ENCODE measurements around the gene PTRHD1. TPM values are rescaled to one million over a fixed set of nuclear protein-coding genes. Genes with fewer than 3 reads are reported as not detected.

Gene PTRHD1
- total and polyA plus RNA-seq, 2 of the 8 experiments (the other 6 are each of a cell fraction or from before 2014, with no cell fraction given) = 46.2 to 91.9 TPM

DNA sequence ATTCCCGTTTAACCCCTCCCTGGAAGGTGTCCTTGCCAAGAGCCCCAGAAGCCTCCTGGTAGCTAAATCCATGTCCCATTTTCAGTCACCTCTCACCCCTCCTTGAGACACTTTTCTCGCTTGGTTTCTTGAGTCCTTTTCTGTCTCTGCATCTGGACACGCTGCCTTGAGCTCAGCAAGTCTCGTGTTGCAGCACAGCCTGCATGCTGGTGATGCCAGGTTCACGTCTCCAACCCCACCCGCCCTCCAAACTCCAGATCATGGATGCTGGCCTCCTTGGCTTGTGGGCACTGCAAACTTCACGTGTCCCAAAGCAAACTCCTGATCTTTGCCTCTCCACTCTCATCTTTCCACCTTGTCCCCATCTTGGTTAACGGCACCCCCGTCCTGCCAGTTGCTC, 39.3 kb upstream of the PTRHD1 start:
- no peak overlapping the region for H3K14ac ChIP-seq (ENCODE audit: insufficient read length)
- no peak overlapping the region for H3K4me3 ChIP-seq (ENCODE audit: extremely low read depth in 1 of 4, insufficient read depth in 2 of 4, low read depth in 3 of 4, low read length in 4 of 4)
- H4K8ac ChIP-seq (ENCODE audit: extremely low read depth, insufficient read depth, low read length) = no peak overlapping the region
- WGBS, 2 experiments (ENCODE audit: extremely low coverage in 1 of 2, insufficient coverage in 1 of 2, insufficient read length in 1 of 2, insufficient replicate concordance in 2 of 2, low coverage in 1 of 2, low lambda C conversion rate in 2 of 2, missing lambda C conversion rate in 1 of 2) = 76% methylated on average over 9 of the region's 9 CpGs; no CpG with 5 or more reads in 1 of the 2 experiments
- no peak overlapping the region for H3K9ac ChIP-seq (replicated peaks in 1 of 4; ENCODE audit: extremely low read depth in 1 of 4, low read depth in 3 of 4, low read length in 3 of 4)
- H2BK15ac ChIP-seq (ENCODE audit: low read length) = no peak overlapping the region
- no peak overlapping the region for H4K5ac ChIP-seq (ENCODE audit: insufficient read length, low read depth, low read length)
- H2BK20ac ChIP-seq (ENCODE audit: low read length) = no peak overlapping the region
- no peaks in the 10 kb centered on the region; the same call in 1 of the 2 replicates for H3K79me1 ChIP-seq (ENCODE audit: low read depth, low read length)
- H3K23me2 ChIP-seq (ENCODE audit: low read depth, low read length) = 0 out of 2 replicates have a peak, but pooled peaks cover 2% of the 10 kb centered on the region
- peaks cover 2 to 13% of the 10 kb centered on the region in 2 experiments; a peak in 1 of 4 replicates for H3K9me3 ChIP-seq (ENCODE audit: insufficient read depth in 2 of 2, low read depth in 1 of 2, low read length in 1 of 2)
- ChIA-PET POLR2A (ENCODE audit: partially characterized antibody) (interaction anchor here (1.6 kb wide), 1 partner anchor 10 kb away, joined by 6 read pairs; no protein-coding TSS in a partner anchor), CTCF (ENCODE audit: partially characterized antibody) (interaction anchor here (0.6 to 2.6 kb wide), 8 partner anchors 11 to 423 kb away, joined by 3 to 13 read pairs (median 4); no protein-coding TSS in a partner anchor)
- H3K36me3 ChIP-seq (ENCODE audit: control insufficient read depth in 2 of 4, insufficient read depth in 4 of 4, low read length in 3 of 4) = peaks cover 0 to 16% (median 2%) of the 10 kb centered on the region in 4 experiments; a peak in 4 of 8 replicates
- no peak for FAIRE-seq
- H2BK120ac ChIP-seq (replicated peaks; ENCODE audit: low read depth, low read length) = no peak overlapping the region
- H4K20me1 ChIP-seq (replicated peaks in 1 of 2; ENCODE audit: control insufficient read depth in 1 of 2, insufficient read depth in 2 of 2, low read length in 2 of 2) = no peaks in the 10 kb centered on the region
- H3K18ac ChIP-seq (ENCODE audit: extremely low read depth, low read length) = peak overlapping the region; percentile 87
- TF ChIP-seq HDAC2 (IDR thresholded peaks at IDR 0.05; ENCODE audit: borderline replicate concordance in 1 of 2, low read depth in 2 of 2, low read length in 2 of 2) = no peak
- no peak for TF ChIP-seq NANOG (IDR thresholded peaks at IDR 0.05; ENCODE audit: insufficient read depth, low read depth, low read length, poor library complexity, severe bottlenecking)
- TF ChIP-seq NRF1 (IDR thresholded peaks at IDR 0.05; ENCODE audit: low read depth, low read length) = no peak
- no peak for TF ChIP-seq SIN3A (conservative IDR thresholded peaks at IDR 0.05 in 1 of 2, IDR thresholded peaks at IDR 0.05 in 1 of 2; ENCODE audit: low read depth in 1 of 2, low read length in 2 of 2)
- H3K27me3 ChIP-seq (replicated peaks in 1 of 4; ENCODE audit: control insufficient read depth in 3 of 4, extremely low read depth in 1 of 4, insufficient read depth in 3 of 4, low read length in 3 of 4) = no peaks in the 10 kb centered on the region
- no peak overlapping the region for H4K91ac ChIP-seq (replicated peaks; ENCODE audit: insufficient read length, low read length)
- H2AFZ ChIP-seq (ENCODE audit: low read length) = no peak overlapping the region
- 0 out of 4 replicates have a peak overlapping the region, but pooled peaks of 1 of the 2 experiments have one; percentile 0 for H3K4me2 ChIP-seq (ENCODE audit: insufficient read depth in 1 of 2, low read depth in 2 of 2, low read length in 2 of 2)
- no peaks in the 10 kb centered on the region; a peak in 1 of 4 replicates for H3K79me2 ChIP-seq (ENCODE audit: control insufficient read depth in 1 of 2, insufficient read depth in 2 of 2, low read length in 2 of 2)
- peaks cover 2 to 18% (median 9%) of the 10 kb centered on the region in 4 experiments; a peak in 6 of 7 replicates for H3K4me1 ChIP-seq (replicated peaks in 1 of 4; ENCODE audit: control insufficient read depth in 3 of 4, insufficient read depth in 4 of 4, low read length in 3 of 4)
- no peak overlapping the region for H3K56ac ChIP-seq (replicated peaks; ENCODE audit: insufficient read length, low read depth, low read length)
- H2BK12ac ChIP-seq (ENCODE audit: low read depth, low read length) = peak overlapping the region; percentile 87; the same call in 1 of the 2 replicates
- no peak overlapping the region for H3K27ac ChIP-seq (ENCODE audit: low read depth, low read length)
- DNase-seq (ENCODE audit: low read depth in 1 of 2, low spot score in 2 of 2) = no peak
- H2AK5ac ChIP-seq (ENCODE audit: low read depth, low read length) = 0 out of 2 replicates have a peak overlapping the region, but pooled peaks have one; percentile 75
- peak overlapping the region; percentile 88 for H2BK5ac ChIP-seq (ENCODE audit: low read depth, low read length)
- H3K4ac ChIP-seq (replicated peaks; ENCODE audit: insufficient read length, low read depth, low read length) = no peak overlapping the region
- H3K23ac ChIP-seq (ENCODE audit: insufficient read length) = no peak overlapping the region
